T-cell (primary cell): ENCODE results near the gene PLEKHH2. TPM values are rescaled to one million over a fixed set of nuclear protein-coding genes. Genes with fewer than 3 reads are reported as not detected.

Source experiments
- ATAC-seq, 4 experiments: fragments of 200-7000 bp in 3 of 4; fragments of 150-1000 bp in 1 of 4; cut with Tn5 transposase; replicated peaks in 1 of 4; 1 replicate in 3 of 4; 2 replicates in 1 of 4; pipeline ENCODE4 v1.10.0; 2021; ENCODE audit warnings: moderate library complexity in 3 of 4, mild to moderate bottlenecking in 2 of 4, moderate number of reproducible peaks in 1 of 4
- CTCF ChIA-PET, 2 donors: fragments of 300-600 bp; sonication (Branson Sonifier 250); formaldehyde crosslinking; loops; one replicate each; lab custom pipeline; 2022; ENCODE audit warnings: antibody characterized with exemption in 2 of 2; lab: Charles Lee
- POLR2A ChIA-PET, 2 donors: fragments of 300-600 bp; sonication (Branson Sonifier 250); formaldehyde crosslinking; loops; one replicate each; lab custom pipeline; 2022; ENCODE audit warnings: antibody characterized with exemption in 2 of 2; lab: Charles Lee
- DNase-seq, 35 experiments: peaks; one replicate each; pipeline versions ENCODE4 v3.0.0 to v3.0.0-alpha.2; 2013 to 2023
- H3K27ac ChIP-seq: one replicate; pipeline ENCODE4 v1.5.1; 2013; ENCODE audit warnings: low read length
- H3K27me3 ChIP-seq, 2 experiments: replicated peaks in 1 of 2; 1 replicate in 1 of 2; 2 replicates in 1 of 2; pipeline versions ENCODE4 v1.6.1 to v1.7.0; 2013; ENCODE audit warnings: low read length in 1 of 2, mixed read lengths in 1 of 2; ENCODE audit not compliant: control insufficient read depth in 2 of 2, insufficient read depth in 2 of 2; ENCODE audit errors: extremely low read depth in 1 of 2
- H3K36me3 ChIP-seq, 2 donors: 1 replicate in 1 of 2; 2 replicates in 1 of 2; pipeline versions ENCODE4 v1.6.1 to v1.7.0; 2013; ENCODE audit warnings: low read length in 1 of 2; ENCODE audit not compliant: control insufficient read depth in 2 of 2, insufficient read depth in 1 of 2; ENCODE audit errors: extremely low read depth in 1 of 2
- H3K4me1 ChIP-seq, 2 experiments: 1 replicate in 1 of 2; 2 replicates in 1 of 2; pipeline versions ENCODE4 v1.6.1 to v1.7.0; 2013; ENCODE audit warnings: low read length in 2 of 2, mixed read lengths in 1 of 2; ENCODE audit not compliant: insufficient read depth in 2 of 2, control insufficient read depth in 1 of 2; ENCODE audit errors: extremely low read depth in 1 of 2
- H3K4me3 ChIP-seq, 2 donors: 1 replicate in 1 of 2; 2 replicates in 1 of 2; pipeline versions ENCODE4 v1.5.1 to v1.7.0; 2013; ENCODE audit warnings: mild to moderate bottlenecking in 2 of 2, low read length in 1 of 2, moderate library complexity in 1 of 2; ENCODE audit not compliant: control insufficient read depth in 1 of 2; ENCODE audit errors: extremely low read depth in 1 of 2
- H3K9me3 ChIP-seq: 2 replicates; pipeline ENCODE4 v1.7.0; 2013
- H3K27ac Mint-ChIP-seq, 2 donors: one replicate each; pipeline ENCODE4 v1.8.0; 2020 to 2021; ENCODE audit warnings: mild to moderate bottlenecking in 2 of 2, mixed read lengths in 2 of 2
- H3K27me3 Mint-ChIP-seq, 2 donors: one replicate each; pipeline ENCODE4 v1.8.0; 2021 to 2022; ENCODE audit warnings: mixed read lengths in 2 of 2
- H3K36me3 Mint-ChIP-seq: one replicate; pipeline ENCODE4 v1.8.0; 2021; ENCODE audit warnings: mixed read lengths
- H3K4me1 Mint-ChIP-seq, 3 donors: one replicate each; pipeline ENCODE4 v1.8.0; 2020 to 2022; ENCODE audit warnings: mixed read lengths in 3 of 3, mild to moderate bottlenecking in 1 of 3
- H3K4me3 Mint-ChIP-seq, 3 donors: one replicate each; pipeline ENCODE4 v1.8.0; 2020 to 2022; ENCODE audit warnings: mild to moderate bottlenecking in 3 of 3, mixed read lengths in 3 of 3, moderate library complexity in 3 of 3
- H3K9me3 Mint-ChIP-seq, 3 donors: one replicate each; pipeline ENCODE4 v1.8.0; 2020 to 2022; ENCODE audit warnings: mixed read lengths in 3 of 3
- WGBS: methylation state at CpG from one replicate; pipeline ENCODE4 v1.1.5; 2013; ENCODE audit warnings: missing lambda C conversion rate; ENCODE audit not compliant: insufficient coverage; 5-methylcytosine and 5-hydroxymethylcytosine counted together
- total RNA-seq, 35 experiments: library from RNA in 6 of 35; stranded (reverse) in 6 of 35; fragments of 120-200 nt in 1 of 35; gene quantifications; one replicate each; pipeline versions ENCODE4 v1.2.1 to v1.2.4 and lab custom pipeline; 2013 to 2026

Gene PLEKHH2
- total RNA-seq, 5 donors from 2014 or later (not counting 1 experiment from before 2014, with no cell fraction given): 0.96 to 3.1 (median 2.2) TPM

GRCh38 chr2:43743706-43744105, 106.6 kb downstream of the PLEKHH2 start:
- DNase-seq (no peak), ATAC-seq (no peak)
- no peaks in the 10 kb centered on the region for H3K27me3 ChIP-seq
- no peak overlapping the region for H3K4me3 ChIP-seq
- ChIA-PET CTCF (no interaction called here), POLR2A (no interaction called here)
- Mint-ChIP-seq H3K27me3 (peaks cover 2 to 4% of the 10 kb centered on the region in 2 donors), H3K27ac (no peak overlapping the region), H3K36me3 (peaks cover 3% of the 10 kb centered on the region), H3K4me3 (no peak overlapping the region), H3K4me1 (no peaks in the 10 kb centered on the region), H3K9me3 (no peaks in the 10 kb centered on the region)
- no peaks in the 10 kb centered on the region for H3K36me3 ChIP-seq
- H3K9me3 ChIP-seq: no peaks in the 10 kb centered on the region
- no peaks in the 10 kb centered on the region for H3K4me1 ChIP-seq
- H3K27ac ChIP-seq: no peak overlapping the region
- 93% methylated on average over 3 of the region's 5 CpGs for WGBS

DNA sequence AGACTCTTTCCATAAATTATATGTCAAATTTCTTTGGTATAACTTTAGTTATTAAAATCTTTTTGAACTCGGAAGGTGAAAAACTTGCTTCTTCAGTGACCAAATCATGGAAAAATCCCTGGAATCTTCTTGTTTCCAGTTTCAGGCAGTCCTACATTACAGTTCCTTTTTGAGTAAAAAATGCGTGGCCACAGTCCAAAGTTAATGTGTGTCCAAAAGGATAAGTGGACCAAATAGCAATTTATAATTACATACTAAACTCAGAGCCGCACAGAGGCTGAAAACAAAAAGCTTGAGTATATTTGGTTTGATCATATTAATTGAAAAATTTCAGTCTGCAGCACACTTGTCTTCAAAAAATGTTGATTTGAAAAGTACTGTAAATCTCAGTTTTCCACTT, 108.4 kb downstream of the PLEKHH2 start:
- Mint-ChIP-seq H3K4me1 (no peaks in the 10 kb centered on the region), H3K36me3 (peaks cover 3% of the 10 kb centered on the region), H3K9me3 (no peaks in the 10 kb centered on the region), H3K4me3 (no peak overlapping the region), H3K27me3 (no peaks in the 10 kb centered on the region), H3K27ac (no peak overlapping the region)
- no peaks in the 10 kb centered on the region for H3K27me3 ChIP-seq
- no peaks in the 10 kb centered on the region for H3K4me1 ChIP-seq
- ATAC-seq (no peak), DNase-seq (no peak)
- H3K36me3 ChIP-seq: no peaks in the 10 kb centered on the region
- CTCF ChIA-PET: interaction anchor here in 1 of 2 donors (0.5 kb wide), 1 partner anchor 47 kb away, joined by 3 read pairs; no protein-coding TSS in a partner anchor
- POLR2A ChIA-PET: interaction anchor here in 1 of 2 donors (0.7 kb wide), 1 partner anchor 284 kb away, joined by 3 read pairs; no protein-coding TSS in a partner anchor
- no peak overlapping the region for H3K27ac ChIP-seq
- no peaks in the 10 kb centered on the region for H3K9me3 ChIP-seq
- WGBS: no CpG with 5 or more reads among the region's 3 CpGs
- H3K4me3 ChIP-seq: no peak overlapping the region

- POLR2A ChIA-PET: no interaction called here
- ATAC-seq (no peak), DNase-seq (no peak)
- no peaks in the 10 kb centered on the region for H3K36me3 ChIP-seq
- Mint-ChIP-seq H3K27ac (no peak overlapping the region), H3K4me3 (no peak overlapping the region), H3K4me1 (no peaks in the 10 kb centered on the region), H3K27me3 (peaks cover 0 to 3% of the 10 kb centered on the region in 2 donors), H3K9me3 (no peaks in the 10 kb centered on the region), H3K36me3 (peaks cover 3% of the 10 kb centered on the region)
- H3K4me3 ChIP-seq: no peak overlapping the region
- no peak overlapping the region for H3K27ac ChIP-seq
- H3K9me3 ChIP-seq: no peaks in the 10 kb centered on the region
- WGBS: 63% methylated on average over 2 of the region's 5 CpGs
- CTCF ChIA-PET: no interaction called here
- no peaks in the 10 kb centered on the region for H3K4me1 ChIP-seq
- no peaks in the 10 kb centered on the region for H3K27me3 ChIP-seq
These were observed 111.3 kb downstream of the PLEKHH2 start for GRCh38 chr2:43748333-43748732.

DNA sequence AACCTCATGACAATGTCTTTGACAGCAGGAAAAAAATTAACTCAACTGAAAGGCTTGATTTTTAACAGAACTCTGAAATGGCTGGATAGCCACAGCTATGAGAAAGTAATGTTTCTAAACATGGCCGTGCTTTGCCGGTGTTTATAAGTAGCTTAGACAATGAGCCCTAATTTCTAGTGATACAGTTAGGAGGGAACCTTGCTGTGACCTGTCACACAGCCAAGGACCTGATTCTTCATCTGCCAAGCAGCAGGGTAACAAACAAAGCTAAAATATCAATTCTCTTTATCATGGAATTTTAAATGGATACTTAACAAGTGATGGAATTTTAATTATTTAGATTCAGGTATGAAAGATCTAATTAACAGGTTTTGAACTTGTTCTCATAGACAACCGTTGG, 112.5 kb downstream of the PLEKHH2 start:
- Histone ChIP-seq H3K4me3 (no peak overlapping the region), H3K9me3 (no peaks in the 10 kb centered on the region), H3K4me1 (no peaks in the 10 kb centered on the region), H3K27me3 (no peaks in the 10 kb centered on the region), H3K36me3 (no peaks in the 10 kb centered on the region), H3K27ac (no peak overlapping the region)
- no peak overlapping the region for H3K27ac Mint-ChIP-seq
- peaks cover 0 to 3% of the 10 kb centered on the region in 2 donors for H3K27me3 Mint-ChIP-seq
- POLR2A ChIA-PET: no interaction called here
- no peak for DNase-seq
- H3K36me3 Mint-ChIP-seq: no peaks in the 10 kb centered on the region
- H3K9me3 Mint-ChIP-seq: no peaks in the 10 kb centered on the region
- CTCF ChIA-PET: no interaction called here
- ATAC-seq: no peak
- no peaks in the 10 kb centered on the region for H3K4me1 Mint-ChIP-seq
- no CpG with 5 or more reads among the region's 3 CpGs for WGBS
- no peak overlapping the region for H3K4me3 Mint-ChIP-seq

- Histone ChIP-seq H3K9me3 (no peaks in the 10 kb centered on the region), H3K4me3 (no peak overlapping the region), H3K27ac (no peak overlapping the region), H3K27me3 (no peaks in the 10 kb centered on the region), H3K36me3 (no peaks in the 10 kb centered on the region), H3K4me1 (no peaks in the 10 kb centered on the region)
- DNase-seq (no peak), ATAC-seq (no peak)
- peaks cover 3 to 4% of the 10 kb centered on the region in 2 donors for H3K27me3 Mint-ChIP-seq
- H3K27ac Mint-ChIP-seq: no peak overlapping the region
- no peaks in the 10 kb centered on the region for H3K9me3 Mint-ChIP-seq
- ChIA-PET POLR2A (no interaction called here), CTCF (interaction anchor here in 1 of 2 donors (0.7 kb wide), 2 partner anchors 12 to 77 kb away, joined by 5 read pairs; no protein-coding TSS in a partner anchor)
- no peaks in the 10 kb centered on the region for H3K36me3 Mint-ChIP-seq
- H3K4me1 Mint-ChIP-seq: no peaks in the 10 kb centered on the region
- no CpG with 5 or more reads among the region's 5 CpGs for WGBS
- no peak overlapping the region for H3K4me3 Mint-ChIP-seq
These were observed 114.5 kb downstream of the PLEKHH2 start for GRCh38 chr2:43751476-43751990.

- no peaks in the 10 kb centered on the region for H3K9me3 ChIP-seq
- no peaks in the 10 kb centered on the region for H3K9me3 Mint-ChIP-seq
- no peaks in the 10 kb centered on the region for H3K36me3 ChIP-seq
- no peak for DNase-seq
- no peaks in the 10 kb centered on the region for H3K27me3 ChIP-seq
- H3K36me3 Mint-ChIP-seq: no peaks in the 10 kb centered on the region
- H3K4me1 Mint-ChIP-seq: no peaks in the 10 kb centered on the region
- no peak overlapping the region for H3K4me3 Mint-ChIP-seq
- H3K27ac ChIP-seq: no peak overlapping the region
- ATAC-seq: no peak
- no peak overlapping the region for H3K27ac Mint-ChIP-seq
- no peaks in the 10 kb centered on the region for H3K4me1 ChIP-seq
- H3K27me3 Mint-ChIP-seq: peaks cover 3 to 4% of the 10 kb centered on the region in 2 donors
- no peak overlapping the region for H3K4me3 ChIP-seq
- CTCF ChIA-PET: interaction anchor here in 1 of 2 donors (0.7 kb wide), 1 partner anchor 78 kb away, joined by 5 read pairs; no protein-coding TSS in a partner anchor
- POLR2A ChIA-PET: no interaction called here
These were observed 115.2 kb downstream of the PLEKHH2 start for GRCh38 chr2:43752302-43752701.
